GM21737 (cell line): ENCODE data around the gene CCDC87.
"Not testable (repeated sequence)": the region's sequence is repeated elsewhere in the genome, so short reads cannot be mapped to it uniquely, and the experiment has no call there.

Source experiments
- ATAC-seq: cut with Tn5 transposase; IDR thresholded peaks from one replicate; pipeline ENCODE4 v1.9.1; 2021; ENCODE audit warnings: mild to moderate bottlenecking, moderate library complexity; ENCODE audit not compliant: unreplicated experiment

Gene CCDC87

GRCh38 chr11:66585447-66585846, 7.4 kb downstream of the CCDC87 start:
- ATAC-seq = not testable (repeated sequence)

- ATAC-seq = not testable (repeated sequence)
Observed at GRCh38 chr11:66582565-66583147, 10.2 kb downstream of the CCDC87 start.

GRCh38 chr11:66581261-66581660, 11.6 kb downstream of the CCDC87 start:
- no peak for ATAC-seq

GRCh38 chr11:66580803-66581202, 12.1 kb downstream of the CCDC87 start:
- ATAC-seq = no peak

GRCh38 chr11:66579017-66579606, 13.8 kb downstream of the CCDC87 start:
- no peak for ATAC-seq

- ATAC-seq = no peak
Observed at GRCh38 chr11:66570850-66571180, 22.0 kb downstream of the CCDC87 start.

- ATAC-seq = no peak
Observed at GRCh38 chr11:66570079-66570849, 22.6 kb downstream of the CCDC87 start.

GRCh38 chr11:66569076-66569475, 23.8 kb downstream of the CCDC87 start:
- ATAC-seq = no peak

GRCh38 chr11:66568124-66568916, 24.5 kb downstream of the CCDC87 start, which contains the start of gene CTSF:
CTSF (minus strand) TSS chr11:66568606; CDS start chr11:66568486, 120 bp downstream.
- no peak for ATAC-seq

- no peak for ATAC-seq
Observed at GRCh38 chr11:66567787-66568123, 25.1 kb downstream of the CCDC87 start.

GRCh38 chr11:66566221-66566620, 26.6 kb downstream of the CCDC87 start:
- no peak for ATAC-seq

GRCh38 chr11:66564984-66565383, 27.9 kb downstream of the CCDC87 start:
- no peak for ATAC-seq

GRCh38 chr11:66564538-66564937, 28.3 kb downstream of the CCDC87 start:
- ATAC-seq = no peak

GRCh38 chr11:66563832-66564231, 29.0 kb downstream of the CCDC87 start:
- ATAC-seq = no peak

GRCh38 chr11:66562907-66563583, 29.8 kb downstream of the CCDC87 start:
- ATAC-seq = no peak

GRCh38 chr11:66562275-66562674, 30.6 kb downstream of the CCDC87 start:
- no peak for ATAC-seq

- no peak for ATAC-seq
Observed at GRCh38 chr11:66561975-66562248, 31.0 kb downstream of the CCDC87 start.

- no peak for ATAC-seq
Observed at GRCh38 chr11:66561178-66561974, 31.5 kb downstream of the CCDC87 start.

- ATAC-seq = no peak
Observed at GRCh38 chr11:66559866-66560676, 32.8 kb downstream of the CCDC87 start.
